Thymus (tissue), 11 donors: ENCODE measurements around the gene SECTM1. TPM values are rescaled to one million over a fixed set of nuclear protein-coding genes. Genes with fewer than 3 reads are reported as not detected.

ENCODE experiments used
- DNase-seq, 9 donors: peaks; one replicate each; pipeline ENCODE4 v3.0.0-alpha.2; 2013; ENCODE audit warnings: low spot score in 9 of 9, low read depth in 6 of 9, missing footprints in 1 of 9
- H3K27ac ChIP-seq, 2 donors: one replicate each; pipeline ENCODE4 v1.5.1; 2013; ENCODE audit warnings: control low read depth in 1 of 2, low read depth in 1 of 2, low read length in 1 of 2, mild to moderate bottlenecking in 1 of 2, moderate library complexity in 1 of 2
- H3K27me3 ChIP-seq, 2 donors: one replicate each; pipeline ENCODE4 v1.5.1; 2013; ENCODE audit warnings: low read length in 1 of 2; ENCODE audit not compliant: control insufficient read depth in 2 of 2, insufficient read depth in 1 of 2
- H3K36me3 ChIP-seq, 2 donors: one replicate each; pipeline ENCODE4 v1.5.1; 2013; ENCODE audit warnings: low read length in 1 of 2, mild to moderate bottlenecking in 1 of 2, moderate library complexity in 1 of 2; ENCODE audit not compliant: control insufficient read depth in 2 of 2, insufficient read depth in 2 of 2
- H3K4me1 ChIP-seq, 2 donors: one replicate each; pipeline ENCODE4 v1.5.1; 2013; ENCODE audit warnings: low read length in 2 of 2; ENCODE audit not compliant: control insufficient read depth in 2 of 2, insufficient read depth in 2 of 2
- H3K4me3 ChIP-seq, 2 donors: one replicate each; pipeline ENCODE4 v1.5.1; 2013; ENCODE audit warnings: low read length in 2 of 2, control low read depth in 1 of 2, mild to moderate bottlenecking in 1 of 2
- H3K9me3 ChIP-seq, 2 donors: one replicate each; pipeline ENCODE4 v1.5.1; 2013; ENCODE audit warnings: low read length in 1 of 2, mild to moderate bottlenecking in 1 of 2; ENCODE audit not compliant: control insufficient read depth in 2 of 2, insufficient read depth in 1 of 2
- WGBS: extraction: QIAGEN DNeasy Blood & Tissue Kit; methylation state at CpG from one replicate; pipeline ENCODE4 v1.1.7; 2013; 5-methylcytosine and 5-hydroxymethylcytosine counted together
- polyA plus RNA-seq: library from polyadenylated mRNA; stranded (reverse); fragments of 200-250 nt; gene quantifications from one replicate; pipeline ENCODE4 v1.2.3, GENCODE V29; 2013
- total RNA-seq: library from RNA; stranded (reverse); fragments of 120-200 nt; gene quantifications from one replicate; pipeline ENCODE4 v1.2.4, GENCODE V29; 2013
- donor health status: healthy.

Gene SECTM1
- total and polyA plus RNA-seq, 2 donors: 7.5 to 11.7 TPM

DNA sequence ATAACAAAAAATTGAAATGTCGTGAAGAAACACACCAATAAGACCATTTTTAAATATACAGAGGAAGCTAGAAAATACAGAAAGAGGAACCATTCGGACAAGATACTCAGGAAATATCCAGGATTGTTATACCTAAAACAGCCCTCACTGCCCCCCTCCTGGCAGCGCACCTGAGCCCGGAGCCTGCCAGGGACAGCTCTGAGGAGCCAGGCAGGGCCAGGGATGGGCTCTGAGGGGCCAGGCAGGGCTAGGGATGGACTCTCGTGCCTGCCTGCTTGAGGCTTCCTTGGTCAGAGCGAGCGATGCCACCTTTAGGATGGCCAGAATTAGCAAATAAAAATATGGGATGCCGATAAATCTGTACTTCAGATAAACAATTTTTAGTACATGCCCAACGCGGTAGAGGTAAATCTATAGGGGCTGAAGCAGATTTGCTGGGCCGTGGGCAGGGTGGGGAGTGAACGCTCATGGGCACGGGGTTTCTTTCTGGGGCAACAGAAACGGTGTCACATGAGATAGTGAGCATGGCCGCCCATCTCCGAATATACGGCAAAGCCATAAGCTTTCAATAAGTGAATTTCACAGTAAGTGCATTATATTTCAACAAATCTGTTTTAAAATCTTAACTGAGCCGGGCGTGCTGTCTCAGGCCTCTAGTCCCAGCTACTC, 41.9 kb downstream of the SECTM1 start:
- no peak for DNase-seq
- 86% methylated on average over 19 of the region's 19 CpGs for WGBS
- peak overlapping the region; percentile 98 to 100 for H3K27ac ChIP-seq
- H3K4me1 ChIP-seq: peaks cover 13 to 32% of the 10 kb centered on the region in 2 donors
- no peaks in the 10 kb centered on the region for H3K36me3 ChIP-seq
- peak overlapping the region; percentile 78 to 92 for H3K4me3 ChIP-seq
- H3K9me3 ChIP-seq: peaks cover 0 to 14% of the 10 kb centered on the region in 2 donors
- no peaks in the 10 kb centered on the region for H3K27me3 ChIP-seq

- H3K36me3 ChIP-seq: no peaks in the 10 kb centered on the region
- peaks cover 0 to 13% of the 10 kb centered on the region in 2 donors for H3K9me3 ChIP-seq
- peaks cover 6 to 14% of the 10 kb centered on the region in 2 donors for H3K4me1 ChIP-seq
- DNase-seq: no peak
- H3K4me3 ChIP-seq: no peak overlapping the region
- WGBS: 58% methylated on average over 19 of the region's 19 CpGs
- no peaks in the 10 kb centered on the region for H3K27me3 ChIP-seq
- H3K27ac ChIP-seq: peak overlapping the region in 1 of 2 donors; percentile 60
These were observed 45.4 kb downstream of the SECTM1 start for GRCh38 chr17:82287868-82288801.

- Histone ChIP-seq H3K4me1 (peaks cover 6 to 14% of the 10 kb centered on the region in 2 donors), H3K27ac (no peak overlapping the region), H3K27me3 (no peaks in the 10 kb centered on the region), H3K9me3 (peaks cover 0 to 13% of the 10 kb centered on the region in 2 donors), H3K36me3 (no peaks in the 10 kb centered on the region), H3K4me3 (no peak overlapping the region)
- WGBS: 95% methylated on average over 9 of the region's 9 CpGs
- no peak for DNase-seq
These were observed 46.3 kb downstream of the SECTM1 start for GRCh38 chr17:82287013-82287867.

GRCh38 chr17:82285141-82285540, 48.4 kb downstream of the SECTM1 start:
- Histone ChIP-seq H3K27me3 (no peaks in the 10 kb centered on the region), H3K4me1 (peaks cover 0 to 14% of the 10 kb centered on the region in 2 donors)
- 89% methylated on average over 8 of the region's 8 CpGs for WGBS

DNA sequence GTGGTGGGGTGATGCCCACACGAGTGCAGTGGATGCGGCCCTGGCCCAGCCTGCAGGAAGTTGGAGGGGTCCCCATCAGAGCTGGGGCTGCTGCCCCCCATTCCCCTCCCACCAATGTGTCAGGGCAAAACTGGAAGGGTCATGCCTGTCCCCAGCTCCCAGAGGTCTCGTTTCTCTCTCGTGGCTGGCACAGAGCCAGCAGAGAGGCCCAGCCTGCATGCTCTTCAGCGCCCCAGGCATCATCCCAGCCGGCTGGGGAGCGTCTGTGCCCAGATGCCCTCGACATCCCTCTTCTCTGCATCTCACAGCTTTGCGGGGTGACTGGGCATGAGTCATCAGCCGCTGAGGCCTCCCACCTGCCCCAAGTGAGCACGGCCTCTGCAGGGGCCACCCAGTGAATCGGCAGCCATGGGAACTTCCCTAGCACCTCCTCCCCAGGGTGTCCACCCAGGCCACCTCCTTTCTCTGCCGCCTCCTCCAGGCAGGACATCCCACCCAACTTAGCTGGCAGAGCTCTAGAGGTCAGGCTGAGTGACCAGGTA, 50.3 kb downstream of the SECTM1 start:
- H3K4me3 ChIP-seq: no peak overlapping the region
- H3K27ac ChIP-seq: no peak overlapping the region
- H3K36me3 ChIP-seq: no peaks in the 10 kb centered on the region
- H3K9me3 ChIP-seq: peaks cover 0 to 16% of the 10 kb centered on the region in 2 donors
- no peaks in the 10 kb centered on the region for H3K27me3 ChIP-seq
- 49% methylated on average over 13 of the region's 13 CpGs for WGBS
- no peak for DNase-seq
- peaks cover 0 to 17% of the 10 kb centered on the region in 2 donors for H3K4me1 ChIP-seq

More at GRCh38 chr17:82285141-82285540, 48.4 kb downstream of the SECTM1 start:
- H3K27ac ChIP-seq: peak overlapping the region in 1 of 2 donors; percentile 43
- no peak for DNase-seq
- peaks cover 0 to 16% of the 10 kb centered on the region in 2 donors for H3K9me3 ChIP-seq
- H3K4me3 ChIP-seq: no peak overlapping the region
- H3K36me3 ChIP-seq: no peaks in the 10 kb centered on the region

- 96% methylated on average over 25 of the region's 25 CpGs for WGBS
- H3K4me1 ChIP-seq: peaks cover 0 to 21% of the 10 kb centered on the region in 2 donors
These were observed 51.0 kb downstream of the SECTM1 start for GRCh38 chr17:82282239-82283207.

DNA sequence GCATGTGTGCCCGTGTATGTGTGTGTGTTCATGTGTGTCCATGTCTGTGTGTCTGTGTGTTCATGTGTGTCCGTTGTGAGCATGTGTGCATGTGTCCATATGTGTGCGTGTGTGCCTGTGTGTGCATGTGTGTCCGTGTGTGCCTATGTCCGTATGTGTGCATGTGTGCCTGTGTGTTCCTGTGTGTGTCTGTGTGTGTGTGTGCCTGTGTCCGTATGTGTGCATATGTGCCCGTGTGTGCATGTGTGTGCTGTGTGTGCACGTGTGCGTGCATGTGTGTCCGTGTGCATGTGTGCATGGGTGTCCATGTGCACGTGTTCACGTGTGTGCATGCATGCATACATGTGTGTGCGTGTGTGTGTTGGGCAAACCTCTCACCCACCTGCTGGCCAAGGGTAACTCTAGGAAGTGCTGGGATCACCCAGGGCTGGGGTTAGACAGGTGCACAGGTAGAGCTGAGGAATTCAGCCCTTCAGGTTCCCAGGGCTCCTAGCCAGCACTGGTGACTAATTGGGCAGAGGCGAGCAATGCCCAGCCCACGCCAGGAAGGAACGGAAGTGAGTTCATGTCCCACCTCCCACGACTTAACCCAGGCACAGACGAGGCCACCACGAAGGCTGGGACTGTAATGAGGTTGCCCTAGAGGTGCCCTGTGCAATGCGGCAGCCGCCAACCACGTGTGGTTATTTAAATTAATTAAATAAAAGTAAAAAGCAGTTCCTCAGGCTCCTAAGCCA, 51.9 kb downstream of the SECTM1 start:
- Histone ChIP-seq H3K4me1 (peaks cover 0 to 21% of the 10 kb centered on the region in 2 donors), H3K4me3 (no peak overlapping the region), H3K27me3 (no peaks in the 10 kb centered on the region), H3K36me3 (no peaks in the 10 kb centered on the region), H3K9me3 (peaks cover 0 to 6% of the 10 kb centered on the region in 2 donors), H3K27ac (no peak overlapping the region)
- DNase-seq: no peak
- 90% methylated on average over 22 of the region's 22 CpGs for WGBS

More at GRCh38 chr17:82282239-82283207, 51.0 kb downstream of the SECTM1 start:
- Histone ChIP-seq H3K4me3 (no peak overlapping the region), H3K27ac (no peak overlapping the region), H3K9me3 (peaks cover 0 to 11% of the 10 kb centered on the region in 2 donors), H3K27me3 (no peaks in the 10 kb centered on the region), H3K36me3 (no peaks in the 10 kb centered on the region)
- DNase-seq: no peak
